D721Med (cell line): ENCODE results near the gene LHX2.

Experiments
- DNase-seq: peaks from one replicate; pipeline ENCODE4 v3.0.0; 2011; ENCODE audit warnings: low spot score; ENCODE audit not compliant: insufficient read length
- FAIRE-seq: peaks from 2 replicates; lab custom pipeline; 2011; peaks lifted over from hg19 to GRCh38; lab: Jason Lieb, UNC
- CTCF ChIP-seq: IDR thresholded peaks from 2 replicates; pipeline ENCODE4 v1.5.1; 2012; ENCODE audit warnings: mild to moderate bottlenecking, control low read depth; ENCODE audit not compliant: insufficient read depth; ENCODE audit errors: missing control alignments

LHX2 gene

GRCh38 chr9:124044448-124044847, 32.9 kb downstream of the LHX2 start:
- no peak for DNase-seq
- TF ChIP-seq CTCF, result no peak
- no peak for FAIRE-seq

- no peak for TF ChIP-seq CTCF
- DNase-seq (no peak), FAIRE-seq (no peak)
These were observed 33.7 kb downstream of the LHX2 start for GRCh38 chr9:124045076-124045829.

GRCh38 chr9:124045830-124046177, 34.2 kb downstream of the LHX2 start:
- DNase-seq (no peak), FAIRE-seq (no peak)
- no peak for TF ChIP-seq CTCF

- no peak for DNase-seq
- FAIRE-seq, result no peak
- TF ChIP-seq CTCF, result no peak
These were observed 34.6 kb downstream of the LHX2 start for GRCh38 chr9:124046189-124046588.

- no peak for DNase-seq
- no peak for FAIRE-seq
- no peak for TF ChIP-seq CTCF
These were observed 35.7 kb downstream of the LHX2 start for GRCh38 chr9:124047251-124047672.

- DNase-seq (no peak), FAIRE-seq (no peak)
- no peak for TF ChIP-seq CTCF
These were observed 39.4 kb downstream of the LHX2 start for GRCh38 chr9:124050955-124051354.

GRCh38 chr9:124052401-124052800, 40.8 kb downstream of the LHX2 start:
- DNase-seq, result no peak
- TF ChIP-seq CTCF, result no peak

More at GRCh38 chr9:124052401-124052800, 40.8 kb downstream of the LHX2 start:
- FAIRE-seq, result no peak
